KG1 (cell line): ENCODE measurements around the gene TMEM163.

ENCODE experiments used
- DNase-seq: peaks from one replicate; lab custom pipeline; 2025; lab: John Stamatoyannopoulos, UW

TMEM163 gene

GRCh38 chr2:134433469-134433868, 285.3 kb downstream of the TMEM163 start:
- no peak for DNase-seq

DNA sequence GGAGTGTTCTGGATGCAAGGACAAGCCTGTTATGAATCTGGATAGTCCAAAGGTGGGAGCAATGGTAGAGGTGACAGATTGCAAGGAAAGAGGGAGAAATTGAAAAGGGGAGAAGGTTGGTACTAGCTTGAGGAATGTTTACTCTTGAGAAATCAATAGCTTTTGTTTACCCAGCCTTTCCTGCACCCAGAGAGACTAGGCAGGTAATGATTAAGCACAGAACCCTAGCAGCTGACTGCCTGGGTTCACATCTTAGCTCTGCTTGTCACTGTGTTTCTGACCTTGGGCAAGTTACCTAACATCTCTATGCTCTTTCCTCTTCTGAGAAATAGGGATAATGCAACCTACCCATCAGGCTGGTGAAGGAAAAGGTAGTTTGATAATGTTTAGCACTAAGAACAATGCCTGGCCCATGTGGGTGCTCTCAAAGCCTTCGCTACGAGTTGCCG, 286.3 kb downstream of the TMEM163 start:
- no peak for DNase-seq

- no peak for DNase-seq
Measured at GRCh38 chr2:134431838-134432434, 286.9 kb downstream of the TMEM163 start.

- no peak for DNase-seq
Measured at GRCh38 chr2:134429886-134430285, 288.9 kb downstream of the TMEM163 start.

DNA sequence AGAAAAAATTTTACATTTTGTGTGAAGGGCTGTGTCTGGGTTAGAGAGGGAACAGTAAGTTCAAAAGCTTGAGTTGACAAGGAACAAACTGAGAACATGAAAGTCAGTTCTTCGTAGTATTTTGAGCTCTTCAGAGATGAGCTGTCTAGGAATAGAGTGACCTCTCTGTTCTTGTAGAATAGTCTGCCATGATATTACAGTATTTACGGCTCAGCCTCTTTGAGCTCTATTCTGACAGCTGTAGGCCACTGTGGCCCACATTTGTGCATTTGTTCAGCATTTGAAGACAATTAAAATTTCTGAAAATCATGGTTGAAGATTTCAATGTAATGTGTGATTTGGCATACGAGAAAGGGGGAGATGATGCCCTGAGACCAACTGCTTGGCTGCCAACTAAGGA, 292.1 kb downstream of the TMEM163 start:
- DNase-seq, result no peak

- no peak for DNase-seq
Measured at GRCh38 chr2:134425724-134426496, 292.9 kb downstream of the TMEM163 start.

GRCh38 chr2:134421556-134422328, 297.1 kb downstream of the TMEM163 start:
- no peak for DNase-seq

DNA sequence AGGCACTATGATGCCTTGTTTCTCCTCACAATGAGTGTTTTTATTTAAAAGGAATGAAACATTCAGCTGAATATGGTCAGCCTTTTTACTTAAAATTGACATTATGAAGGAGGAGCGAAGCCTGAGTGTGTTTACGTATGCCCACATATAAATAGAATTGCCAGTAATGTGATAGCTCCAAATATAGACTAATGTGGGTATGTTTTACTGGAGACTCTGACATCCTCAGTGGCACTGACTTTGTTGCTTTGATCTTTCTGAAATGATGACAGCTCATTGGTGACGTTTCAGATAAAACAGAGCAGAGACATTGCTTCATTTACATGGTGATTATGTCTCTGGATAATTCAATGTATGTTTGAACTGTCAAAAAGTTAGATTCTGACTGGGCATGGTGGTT, 297.9 kb downstream of the TMEM163 start:
- DNase-seq, result no peak

DNA sequence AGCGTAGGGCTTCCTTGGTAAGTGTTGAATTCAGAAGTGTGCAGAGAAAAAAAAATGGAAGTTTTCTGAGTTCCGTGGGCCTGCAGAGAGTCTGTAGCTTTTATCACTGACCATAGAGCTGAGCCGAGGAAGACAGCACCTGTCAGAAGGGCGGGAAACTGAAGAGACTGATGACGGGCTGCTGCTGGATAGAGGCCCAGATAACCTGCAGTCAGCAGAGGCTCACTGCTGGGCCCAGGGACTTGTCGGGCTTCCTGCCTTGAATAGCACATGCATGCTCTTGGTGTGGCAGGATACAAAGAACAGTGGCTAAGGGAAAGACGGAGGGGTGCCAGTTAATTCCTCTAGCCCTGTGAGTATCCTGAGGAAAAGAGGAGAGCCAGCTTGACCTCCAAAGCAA, 298.5 kb downstream of the TMEM163 start:
- DNase-seq, result no peak

- no peak for DNase-seq
Measured at GRCh38 chr2:134417968-134418582, 300.7 kb downstream of the TMEM163 start.

- no peak for DNase-seq
Measured at GRCh38 chr2:134416637-134417036, 302.2 kb downstream of the TMEM163 start.

GRCh38 chr2:134416018-134416417, 302.8 kb downstream of the TMEM163 start:
- DNase-seq, result no peak

DNA sequence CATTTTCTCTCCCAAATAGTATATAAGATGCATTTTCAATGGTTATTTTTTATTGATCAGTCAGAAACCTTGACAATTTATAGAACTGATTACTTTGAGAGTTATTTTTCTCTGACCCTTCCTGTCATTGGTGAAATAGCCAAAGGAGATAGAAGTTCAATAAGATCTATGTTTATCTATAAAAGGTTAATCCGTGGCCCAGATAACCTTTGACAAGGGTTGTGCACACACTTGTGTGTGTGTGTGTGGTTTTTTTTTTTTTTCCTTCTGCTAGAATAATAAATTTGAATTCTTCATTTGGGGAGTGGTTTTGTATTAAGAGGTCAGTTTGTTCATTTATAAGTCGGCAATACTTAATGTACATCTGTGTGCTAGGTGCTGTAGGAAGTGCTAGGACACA, 304.9 kb downstream of the TMEM163 start:
- DNase-seq, result no peak

- no peak for DNase-seq
Measured at GRCh38 chr2:134413430-134413829, 305.4 kb downstream of the TMEM163 start.

DNA sequence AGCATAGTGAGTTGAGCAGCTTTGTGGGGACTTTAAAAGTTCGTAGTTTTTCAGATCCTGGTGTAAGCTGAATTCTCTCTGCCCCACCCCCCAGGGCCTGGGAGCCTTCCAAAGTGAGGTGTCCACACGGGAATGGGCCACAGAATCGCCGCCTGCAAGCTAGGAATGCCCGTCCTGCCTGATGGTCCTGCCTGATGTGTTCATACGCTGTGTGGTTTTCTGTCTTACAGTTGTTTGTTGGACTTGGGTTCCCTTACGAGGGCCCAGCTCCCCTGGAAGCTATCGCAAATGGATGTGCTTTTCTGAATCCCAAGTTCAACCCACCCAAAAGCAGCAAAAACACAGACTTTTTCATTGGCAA, 306.2 kb downstream of the TMEM163 start:
- no peak for DNase-seq

DNA sequence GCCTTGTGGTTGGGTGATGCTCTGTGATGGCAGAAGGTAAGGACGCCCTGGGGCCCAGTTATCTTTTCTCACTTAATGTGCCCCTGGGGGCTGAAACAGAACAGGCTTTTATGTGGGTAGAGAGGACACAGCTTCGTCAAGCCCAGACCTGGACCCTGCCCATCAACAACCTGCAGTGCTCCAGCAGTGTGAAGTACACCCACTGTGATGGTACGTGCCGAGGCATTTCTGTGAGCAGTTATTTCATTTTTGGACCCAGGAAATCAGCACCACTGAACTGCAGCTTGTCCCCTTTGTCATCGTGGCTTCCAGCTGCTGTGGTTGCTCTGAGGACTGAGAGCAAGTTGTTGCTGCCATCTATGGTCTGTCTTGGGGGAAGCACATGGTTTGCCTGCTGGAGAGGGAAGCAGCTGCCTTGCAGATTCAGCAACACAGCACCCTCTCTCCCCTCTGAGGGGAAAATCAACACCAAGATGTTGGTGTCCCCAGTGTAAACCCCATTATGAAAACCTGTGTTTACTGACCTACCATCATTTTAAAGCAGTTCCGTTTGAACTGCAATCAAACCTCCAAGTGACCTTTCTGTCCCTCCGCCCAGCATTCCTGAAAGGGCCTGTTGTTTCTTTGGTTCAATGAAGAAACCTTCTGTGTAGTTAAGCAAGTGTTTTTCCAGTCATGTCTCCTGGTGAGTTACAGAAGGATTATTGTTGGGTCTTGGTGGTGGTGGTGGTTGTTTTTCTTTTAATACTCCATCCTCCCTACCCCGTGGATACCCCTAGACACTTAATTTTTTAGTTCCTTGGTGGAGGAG, 306.8 kb downstream of the TMEM163 start:
- DNase-seq, result peak; percentile 33

DNA sequence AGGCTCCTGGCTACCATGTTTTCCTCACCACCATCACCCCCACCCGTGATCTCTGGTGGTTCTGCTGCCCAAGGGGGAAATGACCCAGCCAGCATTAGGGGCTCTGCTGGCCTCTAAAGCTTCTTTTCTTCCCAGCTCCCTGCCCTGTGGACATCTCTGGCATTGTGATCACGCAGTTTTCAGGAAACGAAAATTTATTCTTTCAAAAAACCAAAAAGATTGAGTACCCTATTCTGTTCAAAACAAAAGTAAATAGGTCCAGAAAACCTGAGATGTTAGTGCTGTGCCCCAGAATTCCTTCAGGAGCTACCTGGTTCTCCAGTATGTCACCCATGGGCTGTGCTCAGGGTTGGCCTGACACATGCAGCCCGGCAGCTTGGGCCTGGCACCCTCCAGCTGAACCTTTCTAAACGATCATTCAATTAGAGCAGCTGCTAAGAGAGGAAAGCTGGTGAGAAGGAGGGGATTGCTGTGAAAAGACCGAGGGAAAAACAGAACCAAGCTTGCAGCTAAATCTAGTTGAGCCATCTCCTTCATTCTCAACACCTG, 307.4 kb downstream of the TMEM163 start:
- no peak for DNase-seq

DNA sequence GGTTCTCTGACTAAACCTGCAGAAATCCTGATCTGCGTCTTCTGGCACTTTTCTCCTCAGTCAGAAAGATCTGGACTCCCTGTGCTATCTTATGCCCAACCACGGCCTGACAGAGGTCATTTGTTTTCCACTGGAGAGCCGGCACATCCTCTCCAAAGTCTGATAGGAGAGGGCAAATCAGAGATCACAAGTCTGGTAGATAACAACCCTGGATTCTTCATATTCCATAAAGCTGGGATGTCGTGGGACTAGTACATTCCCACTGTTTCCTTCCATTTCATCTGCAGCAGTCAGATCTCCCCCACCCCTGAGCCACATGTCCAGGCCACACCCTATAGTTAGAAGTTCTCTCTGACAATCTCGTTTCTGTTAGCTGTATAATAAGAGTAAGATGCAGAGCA, 308.0 kb downstream of the TMEM163 start:
- DNase-seq, result no peak

GRCh38 chr2:134410006-134410405, 308.8 kb downstream of the TMEM163 start:
- DNase-seq, result no peak

GRCh38 chr2:134408791-134409190, 310.0 kb downstream of the TMEM163 start:
- no peak for DNase-seq

GRCh38 chr2:134408386-134408785, 310.4 kb downstream of the TMEM163 start:
- DNase-seq, result no peak
